ENCODE data around the gene KBTBD2.

The KBTBD2 gene

GRCh38 chr7:32871624-32872371 is 19.8 kb downstream of the KBTBD2 start:
- TF ChIP-seq CTCF (IDR thresholded peaks at IDR 0.05) = no peak

GRCh38 chr7:32870298-32870697 is 21.3 kb downstream of the KBTBD2 start:
- TF ChIP-seq CTCF (IDR thresholded peaks at IDR 0.05) = no peak

GRCh38 chr7:32869716-32870115 is 21.8 kb downstream of the KBTBD2 start:
- no peak for TF ChIP-seq CTCF (IDR thresholded peaks at IDR 0.05)

GRCh38 chr7:32868116-32868515 is 23.4 kb downstream of the KBTBD2 start:
- no peak for TF ChIP-seq CTCF (IDR thresholded peaks at IDR 0.05)

- no peak for TF ChIP-seq CTCF (IDR thresholded peaks at IDR 0.05)
Observed at GRCh38 chr7:32865448-32866030, 26.0 kb downstream of the KBTBD2 start.

- TF ChIP-seq CTCF (IDR thresholded peaks at IDR 0.05) = no peak
Observed at GRCh38 chr7:32860090-32860489, 31.5 kb downstream of the KBTBD2 start.

GRCh38 chr7:32858648-32859047 is 32.9 kb downstream of the KBTBD2 start:
- no peak for TF ChIP-seq CTCF (IDR thresholded peaks at IDR 0.05)
